Duodenal mucosa (tissue), 2 donors: Measurements from ENCODE around the gene PLA2G10.
"Not testable (repeated sequence)": the region's sequence is repeated elsewhere in the genome, so short reads cannot be mapped to it uniquely, and the experiment has no call there.

ENCODE experiments used
- H3K27ac ChIP-seq: one replicate; pipeline ENCODE4 v1.7.0; 2013; ENCODE audit warnings: low read depth, low read length
- H3K27me3 ChIP-seq, 2 donors: one replicate each; pipeline ENCODE4 v1.7.0; 2013; ENCODE audit warnings: low read length in 2 of 2, control low read depth in 1 of 2; ENCODE audit not compliant: insufficient read depth in 2 of 2, control insufficient read depth in 1 of 2
- H3K36me3 ChIP-seq, 2 donors: one replicate each; pipeline ENCODE4 v1.7.0; 2013; ENCODE audit warnings: low read length in 2 of 2, control low read depth in 1 of 2; ENCODE audit not compliant: insufficient read depth in 2 of 2, control insufficient read depth in 1 of 2
- H3K4me1 ChIP-seq, 2 donors: one replicate each; pipeline ENCODE4 v1.7.0; 2013; ENCODE audit warnings: low read length in 2 of 2, control low read depth in 1 of 2; ENCODE audit not compliant: insufficient read depth in 2 of 2, control insufficient read depth in 1 of 2
- H3K4me3 ChIP-seq, 2 donors: one replicate each; pipeline ENCODE4 v1.7.0; 2013; ENCODE audit warnings: low read length in 2 of 2, low read depth in 1 of 2
- H3K9ac ChIP-seq, 2 donors: one replicate each; pipeline ENCODE4 v1.7.0; 2013; ENCODE audit warnings: low read length in 2 of 2, low read depth in 1 of 2
- H3K9me3 ChIP-seq, 2 donors: one replicate each; pipeline ENCODE4 v1.7.0; 2013; ENCODE audit warnings: low read length in 2 of 2, control low read depth in 1 of 2; ENCODE audit not compliant: control insufficient read depth in 1 of 2

Gene PLA2G10

DNA sequence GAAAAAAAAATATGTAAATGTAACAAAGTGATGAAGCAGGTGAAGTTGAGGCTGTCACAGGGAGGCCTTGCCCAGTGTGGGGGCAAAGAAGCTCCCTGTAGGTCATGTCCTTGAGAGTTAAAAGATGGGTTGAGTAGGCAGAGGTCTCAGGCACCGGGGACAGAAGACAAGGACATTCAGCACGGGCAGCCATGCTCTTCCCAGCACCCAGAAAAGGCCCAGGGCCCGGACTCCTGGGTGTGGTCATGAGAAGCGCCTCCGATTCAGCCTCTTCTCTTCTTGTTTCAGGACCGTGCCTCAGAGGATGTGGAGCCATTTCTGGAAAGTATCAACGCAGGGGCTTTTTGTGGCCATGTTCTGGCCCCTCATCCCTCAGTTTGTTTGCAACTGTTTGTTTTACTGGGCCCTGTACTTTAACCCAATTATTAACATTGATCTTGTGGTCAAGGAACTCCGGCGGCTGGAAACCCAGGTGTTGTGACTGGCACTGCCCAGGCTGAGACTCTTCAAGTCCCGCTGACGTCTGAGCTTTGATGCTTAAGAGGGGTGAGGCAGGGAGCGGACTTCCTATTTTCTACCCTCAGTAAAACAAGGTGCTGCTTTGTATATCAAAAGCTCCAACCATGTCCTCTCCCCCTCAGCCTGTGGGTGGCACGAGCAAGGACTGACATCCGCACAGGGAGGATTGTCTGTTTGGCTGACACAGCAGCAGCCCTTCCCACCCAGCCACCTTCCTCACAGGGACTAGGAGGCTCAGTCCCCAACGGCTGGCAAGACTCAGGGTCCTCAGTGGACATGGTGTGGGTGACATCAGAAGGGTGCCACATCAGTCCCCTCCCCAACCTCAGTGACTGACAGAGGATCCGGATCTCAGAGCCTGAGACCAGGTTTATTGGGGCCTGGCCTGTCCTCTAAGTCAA is 26.5 kb downstream of the PLA2G10 start:
- H3K36me3 ChIP-seq = peaks cover 20 to 46% of the 10 kb centered on the region in 2 donors
- H3K9me3 ChIP-seq = no peaks in the 10 kb centered on the region
- H3K27me3 ChIP-seq = no peaks in the 10 kb centered on the region
- no peak overlapping the region for H3K4me3 ChIP-seq
- peaks cover 33 to 37% of the 10 kb centered on the region in 2 donors for H3K4me1 ChIP-seq
- H3K27ac ChIP-seq = peak overlapping the region; percentile 35
- peak overlapping the region; percentile 31 to 34 for H3K9ac ChIP-seq

GRCh38 chr16:14658063-14658462 is 36.0 kb downstream of the PLA2G10 start:
- Histone ChIP-seq H3K36me3 (peaks cover 9 to 45% of the 10 kb centered on the region in 2 donors), H3K27me3 (no peaks in the 10 kb centered on the region), H3K9ac (no peak overlapping the region), H3K4me1 (peaks cover 7 to 17% of the 10 kb centered on the region in 2 donors), H3K27ac (no peak overlapping the region), H3K4me3 (no peak overlapping the region), H3K9me3 (no peaks in the 10 kb centered on the region)

GRCh38 chr16:14652726-14653125 is 41.4 kb downstream of the PLA2G10 start:
- Histone ChIP-seq H3K27me3 (no peaks in the 10 kb centered on the region), H3K9me3 (no peaks in the 10 kb centered on the region), H3K9ac (no peak overlapping the region)

GRCh38 chr16:14650629-14651028 is 43.5 kb downstream of the PLA2G10 start:
- peaks cover 33 to 75% of the 10 kb centered on the region in 2 donors for H3K36me3 ChIP-seq
- H3K4me3 ChIP-seq = no peak overlapping the region
- no peak overlapping the region for H3K27ac ChIP-seq
- peaks cover 2 to 4% of the 10 kb centered on the region in 2 donors for H3K4me1 ChIP-seq
- no peaks in the 10 kb centered on the region for H3K9me3 ChIP-seq
- no peak overlapping the region for H3K9ac ChIP-seq
- H3K27me3 ChIP-seq = no peaks in the 10 kb centered on the region

More at GRCh38 chr16:14652726-14653125, 41.4 kb downstream of the PLA2G10 start:
- Histone ChIP-seq H3K36me3 (peaks cover 30 to 65% of the 10 kb centered on the region in 2 donors), H3K4me3 (no peak overlapping the region), H3K4me1 (peaks cover 7 to 17% of the 10 kb centered on the region in 2 donors), H3K27ac (no peak overlapping the region)

GRCh38 chr16:14649816-14650215 is 44.3 kb downstream of the PLA2G10 start:
- H3K9me3 ChIP-seq = no peaks in the 10 kb centered on the region
- no peak overlapping the region for H3K9ac ChIP-seq
- H3K27ac ChIP-seq = no peak overlapping the region
- H3K27me3 ChIP-seq = no peaks in the 10 kb centered on the region
- no peaks in the 10 kb centered on the region for H3K4me1 ChIP-seq
- H3K36me3 ChIP-seq = peaks cover 40 to 77% of the 10 kb centered on the region in 2 donors
- no peak overlapping the region for H3K4me3 ChIP-seq

GRCh38 chr16:14641926-14642325 is 52.2 kb downstream of the PLA2G10 start:
- no peak overlapping the region for H3K9ac ChIP-seq
- H3K27ac ChIP-seq = no peak overlapping the region
- H3K4me1 ChIP-seq = peaks cover 22 to 27% of the 10 kb centered on the region in 2 donors
- H3K36me3 ChIP-seq = peaks cover 13 to 39% of the 10 kb centered on the region in 2 donors
- H3K27me3 ChIP-seq = no peaks in the 10 kb centered on the region
- no peak overlapping the region for H3K4me3 ChIP-seq
- H3K9me3 ChIP-seq = no peaks in the 10 kb centered on the region

GRCh38 chr16:14641206-14641605 is 52.9 kb downstream of the PLA2G10 start:
- peak overlapping the region; percentile 74 for H3K27ac ChIP-seq
- H3K27me3 ChIP-seq = no peaks in the 10 kb centered on the region
- peaks cover 13 to 36% of the 10 kb centered on the region in 2 donors for H3K36me3 ChIP-seq
- H3K4me1 ChIP-seq = peaks cover 22 to 29% of the 10 kb centered on the region in 2 donors
- no peaks in the 10 kb centered on the region for H3K9me3 ChIP-seq
- peak overlapping the region; percentile 12 to 17 for H3K4me3 ChIP-seq
- H3K9ac ChIP-seq = peak overlapping the region; percentile 25 to 60

GRCh38 chr16:14640538-14640937 is 53.6 kb downstream of the PLA2G10 start:
- H3K4me1 ChIP-seq = peaks cover 27 to 35% of the 10 kb centered on the region in 2 donors
- peak overlapping the region in 1 of 2 donors; percentile 12 for H3K4me3 ChIP-seq
- H3K9me3 ChIP-seq = no peaks in the 10 kb centered on the region
- peak overlapping the region; percentile 74 for H3K27ac ChIP-seq
- no peaks in the 10 kb centered on the region for H3K27me3 ChIP-seq
- peaks cover 13 to 29% of the 10 kb centered on the region in 2 donors for H3K36me3 ChIP-seq
- peak overlapping the region; percentile 60 for H3K9ac ChIP-seq

GRCh38 chr16:14636951-14637240 is 57.2 kb downstream of the PLA2G10 start:
- not testable (repeated sequence) for H3K4me3 ChIP-seq, H3K27me3 ChIP-seq, H3K9me3 ChIP-seq
- Histone ChIP-seq H3K27ac (peak overlapping the region; percentile 22), H3K36me3 (peaks cover 0 to 15% of the 10 kb centered on the region in 2 donors), H3K9ac (peak overlapping the region in 1 of 2 donors; percentile 44), H3K4me1 (peaks cover 49 to 52% of the 10 kb centered on the region in 2 donors)

GRCh38 chr16:14636179-14636950 is 57.7 kb downstream of the PLA2G10 start:
- not testable (repeated sequence) for H3K9me3 ChIP-seq, H3K4me3 ChIP-seq, H3K27me3 ChIP-seq
- peaks cover 46 to 54% of the 10 kb centered on the region in 2 donors for H3K4me1 ChIP-seq
- H3K9ac ChIP-seq = peak overlapping the region; percentile 25 to 99
- H3K27ac ChIP-seq = peak overlapping the region; percentile 42
- H3K36me3 ChIP-seq = peaks cover 0 to 15% of the 10 kb centered on the region in 2 donors
